Spleen (tissue), 7 donors: Measurements from ENCODE around the gene TMEM178B.

Source experiments
- POLR2A ChIP-seq, 3 donors: fragments of 450-650 bp; IDR thresholded peaks; one replicate each; pipeline ENCODE4 v1.5.1; 2017; ENCODE audit warnings: antibody characterized with exemption in 3 of 3, mild to moderate bottlenecking in 1 of 3
- POLR2AphosphoS5 ChIP-seq, 3 donors: sonication (generic); formaldehyde crosslinking; IDR thresholded peaks; one replicate each; pipeline ENCODE4 v1.5.1; 2017; ENCODE audit warnings: antibody characterized with exemption in 3 of 3
- TF ChIP-seq, protein P1 (sequence below), 11 experiments: fragments of 200-600 bp in 7 of 11; fragments of 450-650 bp in 4 of 11; sonication (generic) in 4 of 11; IDR thresholded peaks in 8 of 11; conservative IDR thresholded peaks in 3 of 11; 1 replicate in 7 of 11; 2 replicates in 4 of 11; pipeline versions ENCODE4 v1.4.0 to v1.8.0; 2016 to 2021; ENCODE audit warnings: antibody characterized with exemption in 11 of 11, inconsistent platforms in 4 of 11, mild to moderate bottlenecking in 1 of 11
- donor health status: DM: no; HTN: no; CAD: no; lungs with moderate emphysema.
- donor health status: DM: no; HTN: no; CAD: no.
- donor health status: DM: no; HTN: no; CAD: no.

DNA sequence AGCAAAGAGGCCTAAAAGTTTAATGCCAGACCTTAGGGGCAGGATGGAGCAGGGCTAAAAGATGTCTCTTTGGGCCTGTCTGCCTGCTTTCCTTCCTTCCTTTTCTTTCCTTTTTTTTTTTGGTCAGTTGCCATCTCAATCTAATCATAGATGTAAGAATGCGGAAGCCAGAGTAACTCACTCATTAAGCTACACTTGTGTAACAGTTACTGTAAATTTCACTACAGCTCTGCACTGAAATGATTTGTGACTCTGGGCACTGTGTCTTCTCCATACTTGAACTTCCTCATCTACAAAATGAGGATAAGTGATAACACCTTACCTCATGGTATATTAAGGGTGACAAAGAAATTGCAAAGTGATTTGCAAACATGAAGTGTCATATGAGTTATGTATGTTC, 401.8 kb downstream of the TMEM178B start:
- TF ChIP-seq, protein P1, sequence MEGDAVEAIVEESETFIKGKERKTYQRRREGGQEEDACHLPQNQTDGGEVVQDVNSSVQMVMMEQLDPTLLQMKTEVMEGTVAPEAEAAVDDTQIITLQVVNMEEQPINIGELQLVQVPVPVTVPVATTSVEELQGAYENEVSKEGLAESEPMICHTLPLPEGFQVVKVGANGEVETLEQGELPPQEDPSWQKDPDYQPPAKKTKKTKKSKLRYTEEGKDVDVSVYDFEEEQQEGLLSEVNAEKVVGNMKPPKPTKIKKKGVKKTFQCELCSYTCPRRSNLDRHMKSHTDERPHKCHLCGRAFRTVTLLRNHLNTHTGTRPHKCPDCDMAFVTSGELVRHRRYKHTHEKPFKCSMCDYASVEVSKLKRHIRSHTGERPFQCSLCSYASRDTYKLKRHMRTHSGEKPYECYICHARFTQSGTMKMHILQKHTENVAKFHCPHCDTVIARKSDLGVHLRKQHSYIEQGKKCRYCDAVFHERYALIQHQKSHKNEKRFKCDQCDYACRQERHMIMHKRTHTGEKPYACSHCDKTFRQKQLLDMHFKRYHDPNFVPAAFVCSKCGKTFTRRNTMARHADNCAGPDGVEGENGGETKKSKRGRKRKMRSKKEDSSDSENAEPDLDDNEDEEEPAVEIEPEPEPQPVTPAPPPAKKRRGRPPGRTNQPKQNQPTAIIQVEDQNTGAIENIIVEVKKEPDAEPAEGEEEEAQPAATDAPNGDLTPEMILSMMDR (IDR thresholded peaks at IDR 0.05 in 8 of 11, conservative IDR thresholded peaks at IDR 0.05 in 3 of 11): no peak
- TF ChIP-seq POLR2A (IDR thresholded peaks at IDR 0.05) (no peak), POLR2AphosphoS5 (IDR thresholded peaks at IDR 0.05) (no peak)
